Measurements from ENCODE around the gene ABHD5.
"Not testable (repeated sequence)": the region's sequence is repeated elsewhere in the genome, so short reads cannot be mapped to it uniquely, and the experiment has no call there.

ABHD5 gene

DNA sequence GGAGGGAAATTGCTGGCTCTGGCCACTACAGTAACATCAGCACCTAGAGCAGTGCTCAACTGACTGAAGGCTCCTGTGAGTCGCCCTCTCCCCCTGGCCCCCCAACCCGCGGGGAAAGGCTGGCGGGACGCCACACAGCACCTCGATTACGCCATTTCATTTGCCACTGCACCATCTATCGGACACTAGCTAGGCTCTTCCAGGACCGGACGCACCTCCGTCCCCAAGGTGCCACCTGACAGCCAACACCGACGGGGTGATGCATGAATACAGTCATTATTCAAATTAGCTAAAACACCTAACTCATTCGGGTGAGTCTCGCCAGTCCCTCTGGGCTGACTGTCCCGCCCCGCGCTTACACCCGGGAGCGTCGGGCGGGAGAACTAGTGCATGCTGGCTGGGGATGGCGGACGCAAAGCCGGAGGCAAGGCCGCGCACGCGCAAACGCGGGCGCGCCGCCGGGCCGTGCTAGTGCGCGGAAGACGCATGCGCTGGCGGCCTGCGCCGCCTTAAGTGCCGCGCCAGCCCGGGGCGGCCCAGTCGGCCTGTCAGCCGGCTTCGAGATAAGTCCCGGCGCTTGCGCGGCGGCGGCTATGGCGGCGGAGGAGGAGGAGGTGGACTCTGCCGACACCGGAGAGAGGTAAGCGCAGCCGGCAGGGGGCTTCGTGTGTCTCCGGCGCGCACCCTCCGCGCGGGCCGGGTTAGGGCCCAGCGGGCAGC, at the start of gene ABHD5:
ABHD5 (plus strand) TSS at position 539 of the 720 bp plus-strand sequence; CDS start at position 594, 55 bp downstream.
- H3K4me3 ChIP-seq (ENCODE audit: low read length) = peak within 1 kb of the TSS; percentile 70
- TF ChIP-seq ZNF274 (IDR thresholded peaks at IDR 0.05; ENCODE audit: low read depth, low read length) = no peak

GRCh38 chr3:43641306-43642114, 49.2 kb upstream of the ABHD5 start:
- no peak overlapping the region for H3K4me3 ChIP-seq (ENCODE audit: low read length)
- TF ChIP-seq ZNF274 (IDR thresholded peaks at IDR 0.05; ENCODE audit: low read depth, low read length) = no peak

GRCh38 chr3:43644443-43644842, 46.3 kb upstream of the ABHD5 start:
- H3K4me3 ChIP-seq (ENCODE audit: low read length) = no peak overlapping the region
- TF ChIP-seq ZNF274 (IDR thresholded peaks at IDR 0.05; ENCODE audit: low read depth, low read length) = no peak

GRCh38 chr3:43647331-43648166, 43.2 kb upstream of the ABHD5 start:
- TF ChIP-seq ZNF274 (IDR thresholded peaks at IDR 0.05; ENCODE audit: low read depth, low read length) = no peak
- no peak overlapping the region for H3K4me3 ChIP-seq (ENCODE audit: low read length)

DNA sequence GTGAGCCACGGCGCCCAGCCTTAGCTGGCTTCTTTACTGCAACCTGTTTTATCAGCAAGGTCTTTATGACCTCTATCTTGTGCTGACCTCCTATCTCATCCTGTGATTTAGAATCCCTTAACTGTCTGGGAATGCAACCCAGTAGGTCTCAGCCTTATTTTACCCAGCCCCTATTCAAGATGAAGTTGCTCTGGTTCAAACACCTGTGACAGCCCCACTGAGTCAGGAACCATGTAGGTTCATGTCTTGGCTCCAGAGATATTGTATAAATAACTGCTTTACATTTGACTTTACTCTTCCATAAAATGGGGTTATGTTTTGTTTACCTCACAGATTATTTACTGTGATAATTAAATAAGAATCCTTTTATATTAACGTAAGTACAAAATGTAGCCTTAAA, 41.8 kb upstream of the ABHD5 start:
- TF ChIP-seq ZNF274 (IDR thresholded peaks at IDR 0.05; ENCODE audit: low read depth, low read length) = no peak
- H3K4me3 ChIP-seq (ENCODE audit: low read length) = no peak overlapping the region

DNA sequence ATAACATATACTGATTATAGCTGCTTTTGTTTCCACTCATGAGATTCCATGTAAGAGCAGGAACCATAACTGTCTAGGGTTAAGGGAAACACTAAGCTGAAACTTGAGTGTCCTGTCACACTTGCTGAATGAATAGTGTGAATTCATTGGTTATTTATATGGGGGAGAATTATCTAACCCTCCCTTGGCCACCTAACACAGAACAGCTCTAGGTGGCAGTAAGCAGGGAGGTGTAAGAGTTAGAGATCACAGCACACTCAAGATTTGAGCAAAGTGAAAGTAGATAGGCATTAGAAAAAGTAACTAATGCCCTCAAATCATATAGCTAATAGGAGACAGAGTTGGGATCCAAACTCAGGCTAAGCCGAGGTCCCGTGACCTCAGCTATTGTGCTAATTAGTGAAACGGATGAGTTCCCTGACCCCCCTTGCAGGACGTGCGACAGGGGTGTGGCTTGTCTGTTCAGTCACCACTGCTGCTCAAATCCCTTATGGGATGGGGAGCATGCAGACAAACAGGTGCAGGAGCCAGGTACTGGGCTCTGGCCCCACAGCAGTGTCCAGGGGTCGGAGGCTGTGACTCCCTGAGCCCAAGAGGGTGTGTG, 41.3 kb upstream of the ABHD5 start:
- TF ChIP-seq ZNF274 (IDR thresholded peaks at IDR 0.05; ENCODE audit: low read depth, low read length) = no peak
- H3K4me3 ChIP-seq (ENCODE audit: low read length) = no peak overlapping the region

DNA sequence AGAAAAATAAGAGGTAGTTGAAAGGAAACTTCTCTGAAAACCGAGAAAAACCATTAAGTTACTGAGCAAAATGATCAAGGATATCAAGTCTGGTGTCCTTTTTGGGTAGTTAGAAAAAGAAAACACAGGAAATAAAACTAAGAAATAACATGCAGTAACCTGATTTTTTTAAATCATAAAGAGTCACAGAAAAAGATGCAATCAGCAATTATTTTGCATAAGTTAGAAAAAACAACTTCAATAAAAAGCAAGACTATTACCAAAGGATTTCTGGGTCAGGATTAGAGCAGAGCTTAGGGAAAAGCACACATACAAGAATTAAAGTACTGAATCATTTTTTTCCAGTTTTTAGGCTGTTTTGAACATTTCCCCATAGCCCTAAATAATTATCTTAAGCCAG, 40.4 kb upstream of the ABHD5 start:
- no peak for TF ChIP-seq ZNF274 (IDR thresholded peaks at IDR 0.05; ENCODE audit: low read depth, low read length)
- H3K4me3 ChIP-seq (ENCODE audit: low read length) = no peak overlapping the region

- not testable (repeated sequence) for H3K4me3 ChIP-seq (ENCODE audit: low read length)
Observed at GRCh38 chr3:43656390-43656789, 34.3 kb upstream of the ABHD5 start.

DNA sequence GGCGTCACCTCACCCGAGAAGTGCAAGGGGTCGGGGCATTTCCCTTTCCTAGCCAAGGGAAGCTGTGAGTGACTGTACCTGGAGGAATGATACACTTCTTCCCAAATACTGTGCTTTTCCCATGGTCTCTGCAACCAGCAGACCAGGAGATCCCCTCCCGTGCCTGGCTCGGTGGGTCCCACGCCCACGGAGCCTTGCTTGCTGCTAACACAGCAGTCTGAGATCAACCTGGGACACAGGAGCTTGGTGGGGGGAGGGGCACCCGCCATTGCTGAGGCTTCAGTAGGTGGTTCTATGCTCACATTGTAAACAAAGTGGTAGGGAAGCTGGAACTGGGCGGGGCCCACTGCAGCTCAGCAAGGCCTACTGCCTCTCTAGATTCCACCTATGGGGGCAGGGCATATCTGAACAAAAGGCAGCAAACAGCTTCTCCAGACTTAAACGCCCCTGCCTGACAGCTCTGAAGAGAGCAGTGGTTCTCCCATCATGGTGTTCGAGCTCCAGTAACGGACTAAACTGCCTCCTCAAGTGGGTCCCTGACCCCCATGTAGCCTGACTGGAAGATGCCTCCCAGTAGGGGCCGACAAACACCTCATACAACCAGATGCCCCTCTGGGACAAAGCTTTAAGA, 31.4 kb upstream of the ABHD5 start:
- TF ChIP-seq ZNF274 (IDR thresholded peaks at IDR 0.05; ENCODE audit: low read depth, low read length) = no peak
- H3K4me3 ChIP-seq (ENCODE audit: low read length) = no peak overlapping the region

GRCh38 chr3:43661376-43661775, 29.4 kb upstream of the ABHD5 start:
- H3K4me3 ChIP-seq (ENCODE audit: low read length) = not testable (repeated sequence)

GRCh38 chr3:43665011-43665410, 25.7 kb upstream of the ABHD5 start:
- H3K4me3 ChIP-seq (ENCODE audit: low read length) = not testable (repeated sequence)

- TF ChIP-seq ZNF274 (IDR thresholded peaks at IDR 0.05; ENCODE audit: low read depth, low read length) = no peak
- H3K4me3 ChIP-seq (ENCODE audit: low read length) = no peak overlapping the region
Observed at GRCh38 chr3:43670635-43671522, 19.9 kb upstream of the ABHD5 start.

All from GM08714 (cell line).